K562 (cell line): ENCODE data around the gene SRRM5. TPM values are rescaled to one million over a fixed set of nuclear protein-coding genes. Genes with fewer than 3 reads are reported as not detected.
A peak's percentile ranks its signal among the peaks of the same experiment; 100 is the strongest.

ENCODE experiments used
- ATF7 ChIP-seq: fragments of 450-650 bp; IDR thresholded peaks from 2 replicates; pipeline ENCODE4 v1.7.1; 2014; ENCODE audit warnings: mild to moderate bottlenecking, moderate library complexity
- E2F6 ChIP-seq, 2 experiments: IDR thresholded peaks; 2 replicates each; pipeline ENCODE4 v1.6.1; 2011; ENCODE audit warnings: borderline replicate concordance in 1 of 2, control low read depth in 1 of 2, low read depth in 1 of 2, low read length in 1 of 2, mild to moderate bottlenecking in 1 of 2, mixed read lengths in 1 of 2, moderate library complexity in 1 of 2; ENCODE audit not compliant: insufficient read depth in 1 of 2, insufficient read length in 1 of 2, poor library complexity in 1 of 2, severe bottlenecking in 1 of 2; ENCODE audit errors: extremely low read depth in 1 of 2
- HDGF ChIP-seq: fragments of 450-650 bp; IDR thresholded peaks from 2 replicates; pipeline ENCODE4 v1.6.1; 2016
- HMGXB4 ChIP-seq: sonication (generic); formaldehyde crosslinking; IDR thresholded peaks from 2 replicates; pipeline ENCODE4 v1.8.1; 2023; ENCODE audit warnings: mild to moderate bottlenecking, missing genetic modification reagents
- HNRNPLL ChIP-seq: fragments of 200-400 bp; formaldehyde crosslinking; IDR thresholded peaks from 2 replicates; pipeline ENCODE4 v1.6.1; 2017; ENCODE audit warnings: low read length, low read depth, mild to moderate bottlenecking; ENCODE audit not compliant: poor library complexity, severe bottlenecking
- HOXB6 ChIP-seq: fragments of 250-450 bp; sonication (Bioruptor Pico); IDR thresholded peaks from 2 replicates; pipeline ENCODE4 v1.5.1; 2022; ENCODE audit warnings: mild to moderate bottlenecking, borderline replicate concordance
- L3MBTL2 ChIP-seq: fragments of 450-650 bp; IDR thresholded peaks from 2 replicates; pipeline ENCODE4 v1.6.1; 2016; ENCODE audit warnings: mild to moderate bottlenecking, moderate library complexity
- MAFF ChIP-seq: IDR thresholded peaks from 2 replicates; pipeline ENCODE4 v1.6.1; 2012; ENCODE audit warnings: low read length, improper control_type of control experiment
- NCOR1 ChIP-seq: fragments of 450-650 bp; IDR thresholded peaks from 2 replicates; pipeline ENCODE4 v1.6.1; 2016; ENCODE audit warnings: mild to moderate bottlenecking, moderate library complexity
- RUNX1 ChIP-seq: sonication (generic); IDR thresholded peaks from 2 replicates; pipeline ENCODE4 v1.6.1; 2016; ENCODE audit warnings: antibody characterized with exemption, low read depth
- TAF7 ChIP-seq: fragments of 450-650 bp; IDR thresholded peaks from 2 replicates; pipeline ENCODE4 v1.6.1; 2016; ENCODE audit warnings: missing genetic modification characterization, missing compliant biosample characterization
- THRA ChIP-seq: fragments of 450-650 bp; IDR thresholded peaks from 2 replicates; pipeline ENCODE4 v1.6.1; 2017; ENCODE audit warnings: mild to moderate bottlenecking, moderate library complexity
- XRCC5 ChIP-seq: fragments of 200-400 bp; formaldehyde crosslinking; IDR thresholded peaks from 2 replicates; pipeline ENCODE4 v1.6.1; 2017; ENCODE audit warnings: low read depth, mild to moderate bottlenecking, low read length
- ZSCAN29 ChIP-seq: fragments of 450-650 bp; IDR thresholded peaks from 2 replicates; pipeline ENCODE4 v1.6.1; 2017
- polyA plus RNA-seq, 8 experiments: library from polyadenylated mRNA; depleted of rRNA in 4 of 8; stranded (reverse) in 5 of 8; unstranded in 3 of 8; fragments of >200 nt; fragmentation: Nextera tagmentation in 2 of 8; fragmentation: Illumina TruSeq in 1 of 8; extraction: Ambion mirVana in 2 of 8; extraction: Trizol in 1 of 8; gene quantifications; 2 replicates each; pipeline versions ENCODE4 v1.2.1 to v1.2.3, GENCODE V29; 2011 to 2014; ENCODE audit warnings: inconsistent platforms in 1 of 8, missing spikeins in 1 of 8
- total RNA-seq, 7 experiments: library from RNA; depleted of rRNA in 6 of 7; stranded (reverse); fragments of >200 nt in 6 of 7; fragmentation: Illumina TruSeq in 2 of 7; extraction: Trizol in 2 of 7; gene quantifications; 2 replicates each; pipeline versions ENCODE4 v1.2.1 to v1.2.3, GENCODE V29; 2011 to 2021; ENCODE audit warnings: low replicate concordance in 1 of 7
- TF ChIP-seq, protein P1 (sequence below): sonication (generic); formaldehyde crosslinking; IDR thresholded peaks from 2 replicates; pipeline ENCODE4 v1.8.1; 2023; ENCODE audit warnings: mild to moderate bottlenecking, missing genetic modification reagents, moderate library complexity
- TF ChIP-seq, protein P2 (sequence below): fragments of 150-350 bp; conservative IDR thresholded peaks from 2 replicates; pipeline ENCODE4 v1.6.1; 2014; ENCODE audit warnings: low read length
- TF ChIP-seq, protein P3 (sequence below): fragments of 250-450 bp; sonication (Bioruptor Pico); IDR thresholded peaks from 2 replicates; pipeline ENCODE4 v1.8.0; 2022; ENCODE audit warnings: inconsistent platforms

The SRRM5 gene
- total and polyA plus RNA-seq, 9 of the 15 experiments (the other 6 are each of a cell fraction or from before 2014, with no cell fraction given): 0.09 to 0.45 (median 0.18) TPM; not detected in 2

GRCh38 chr19:43595999-43596841 is 15.7 kb upstream of the SRRM5 start, which contains the start of the genes IRGQ and ZNF576 (continued):
- TF ChIP-seq E2F6 (IDR thresholded peaks at IDR 0.05; ENCODE audit: borderline replicate concordance in 1 of 2, extremely low read depth in 1 of 2, insufficient read depth in 1 of 2, insufficient read length in 1 of 2, low read depth in 1 of 2, low read length in 1 of 2, poor library complexity in 1 of 2, severe bottlenecking in 1 of 2) (peak in 1 of 2 experiments; percentile 32), ZSCAN29 (no peak), MAFF (no peak), L3MBTL2 (0 out of 2 replicates have a peak, but pooled peaks have one; percentile 34), HMGXB4 (CRISPR knock-in tag) (no peak; the same call in 1 of the 2 replicates), HNRNPLL (peak; percentile 30), TAF7 (tag) (peak; percentile 69), XRCC5 (no peak), HDGF (no peak), NCOR1 (no peak), THRA (no peak), ATF7 (peak; percentile 99), RUNX1 (no peak), HOXB6 (CRISPR knock-in tag) (no peak)
- TF ChIP-seq, protein P1, sequence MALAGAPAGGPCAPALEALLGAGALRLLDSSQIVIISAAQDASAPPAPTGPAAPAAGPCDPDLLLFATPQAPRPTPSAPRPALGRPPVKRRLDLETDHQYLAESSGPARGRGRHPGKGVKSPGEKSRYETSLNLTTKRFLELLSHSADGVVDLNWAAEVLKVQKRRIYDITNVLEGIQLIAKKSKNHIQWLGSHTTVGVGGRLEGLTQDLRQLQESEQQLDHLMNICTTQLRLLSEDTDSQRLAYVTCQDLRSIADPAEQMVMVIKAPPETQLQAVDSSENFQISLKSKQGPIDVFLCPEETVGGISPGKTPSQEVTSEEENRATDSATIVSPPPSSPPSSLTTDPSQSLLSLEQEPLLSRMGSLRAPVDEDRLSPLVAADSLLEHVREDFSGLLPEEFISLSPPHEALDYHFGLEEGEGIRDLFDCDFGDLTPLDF (CRISPR knock-in tag): no peak
- TF ChIP-seq, protein P2, sequence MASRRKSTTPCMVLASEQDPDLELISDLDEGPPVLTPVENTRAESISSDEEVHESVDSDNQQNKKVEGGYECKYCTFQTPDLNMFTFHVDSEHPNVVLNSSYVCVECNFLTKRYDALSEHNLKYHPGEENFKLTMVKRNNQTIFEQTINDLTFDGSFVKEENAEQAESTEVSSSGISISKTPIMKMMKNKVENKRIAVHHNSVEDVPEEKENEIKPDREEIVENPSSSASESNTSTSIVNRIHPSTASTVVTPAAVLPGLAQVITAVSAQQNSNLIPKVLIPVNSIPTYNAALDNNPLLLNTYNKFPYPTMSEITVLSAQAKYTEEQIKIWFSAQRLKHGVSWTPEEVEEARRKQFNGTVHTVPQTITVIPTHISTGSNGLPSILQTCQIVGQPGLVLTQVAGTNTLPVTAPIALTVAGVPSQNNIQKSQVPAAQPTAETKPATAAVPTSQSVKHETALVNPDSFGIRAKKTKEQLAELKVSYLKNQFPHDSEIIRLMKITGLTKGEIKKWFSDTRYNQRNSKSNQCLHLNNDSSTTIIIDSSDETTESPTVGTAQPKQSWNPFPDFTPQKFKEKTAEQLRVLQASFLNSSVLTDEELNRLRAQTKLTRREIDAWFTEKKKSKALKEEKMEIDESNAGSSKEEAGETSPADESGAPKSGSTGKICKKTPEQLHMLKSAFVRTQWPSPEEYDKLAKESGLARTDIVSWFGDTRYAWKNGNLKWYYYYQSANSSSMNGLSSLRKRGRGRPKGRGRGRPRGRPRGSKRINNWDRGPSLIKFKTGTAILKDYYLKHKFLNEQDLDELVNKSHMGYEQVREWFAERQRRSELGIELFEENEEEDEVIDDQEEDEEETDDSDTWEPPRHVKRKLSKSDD: no peak
- TF ChIP-seq, protein P3, sequence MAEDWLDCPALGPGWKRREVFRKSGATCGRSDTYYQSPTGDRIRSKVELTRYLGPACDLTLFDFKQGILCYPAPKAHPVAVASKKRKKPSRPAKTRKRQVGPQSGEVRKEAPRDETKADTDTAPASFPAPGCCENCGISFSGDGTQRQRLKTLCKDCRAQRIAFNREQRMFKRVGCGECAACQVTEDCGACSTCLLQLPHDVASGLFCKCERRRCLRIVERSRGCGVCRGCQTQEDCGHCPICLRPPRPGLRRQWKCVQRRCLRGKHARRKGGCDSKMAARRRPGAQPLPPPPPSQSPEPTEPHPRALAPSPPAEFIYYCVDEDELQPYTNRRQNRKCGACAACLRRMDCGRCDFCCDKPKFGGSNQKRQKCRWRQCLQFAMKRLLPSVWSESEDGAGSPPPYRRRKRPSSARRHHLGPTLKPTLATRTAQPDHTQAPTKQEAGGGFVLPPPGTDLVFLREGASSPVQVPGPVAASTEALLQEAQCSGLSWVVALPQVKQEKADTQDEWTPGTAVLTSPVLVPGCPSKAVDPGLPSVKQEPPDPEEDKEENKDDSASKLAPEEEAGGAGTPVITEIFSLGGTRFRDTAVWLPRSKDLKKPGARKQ (CRISPR knock-in tag): no peak
